Lower lobe of right lung (tissue), 2 donors: Measurements from ENCODE around the gene ACAD11. TPM values are rescaled to one million over a fixed set of nuclear protein-coding genes. Genes with fewer than 3 reads are reported as not detected.
"Not testable (repeated sequence)": the region's sequence is repeated elsewhere in the genome, so short reads cannot be mapped to it uniquely, and the experiment has no call there.

Experiments used
- ATAC-seq, 2 donors: fragments of 200-7000 bp; cut with Tn5 transposase; one replicate each; pipeline ENCODE4 v1.9.1; 2020 to 2022; ENCODE audit warnings: mild to moderate bottlenecking in 2 of 2, moderate library complexity in 2 of 2
- DNase-seq: peaks from one replicate; pipeline ENCODE4 v3.0.0-alpha.2; 2020
- H3K27ac ChIP-seq: fragments of 200-600 bp; one replicate; pipeline ENCODE4 v1.8.0; 2022
- H3K27me3 ChIP-seq: fragments of 200-600 bp; one replicate; pipeline ENCODE4 v1.8.0; 2022; ENCODE audit warnings: low read depth
- H3K36me3 ChIP-seq: fragments of 200-600 bp; one replicate; pipeline ENCODE4 v1.8.0; 2022; ENCODE audit warnings: mild to moderate bottlenecking
- H3K4me1 ChIP-seq: fragments of 200-600 bp; one replicate; pipeline ENCODE4 v1.8.0; 2022
- H3K4me3 ChIP-seq: fragments of 200-600 bp; one replicate; pipeline ENCODE4 v1.8.0; 2022; ENCODE audit warnings: mild to moderate bottlenecking
- H3K9me3 ChIP-seq: fragments of 200-600 bp; one replicate; pipeline ENCODE4 v1.8.0; 2022
- intact Hi-C: fragments of 100-400 bp; cut with DNase I; formaldehyde crosslinking; loops from one replicate; pipeline ENCODE4 v1.11.0; 2022
- total RNA-seq: library from RNA; stranded (reverse); fragmentation: NEBNext Ultra II Directional; extraction: Animal tissue kit (Norgen Biotek cat#: 25700); gene quantifications from one replicate; pipeline ENCODE4 v1.2.1, GENCODE V29; 2021
- TF ChIP-seq, protein P1 (sequence below): fragments of 200-600 bp; IDR thresholded peaks from one replicate; pipeline ENCODE4 v1.8.0; 2022; ENCODE audit warnings: antibody characterized with exemption, mild to moderate bottlenecking
- donor health status: DM: no; HTN: yes; CAD: no; lungs with severe emphysema.

ACAD11 gene
- total RNA-seq, 1 donor from 2014 or later, result 17.7 TPM

DNA sequence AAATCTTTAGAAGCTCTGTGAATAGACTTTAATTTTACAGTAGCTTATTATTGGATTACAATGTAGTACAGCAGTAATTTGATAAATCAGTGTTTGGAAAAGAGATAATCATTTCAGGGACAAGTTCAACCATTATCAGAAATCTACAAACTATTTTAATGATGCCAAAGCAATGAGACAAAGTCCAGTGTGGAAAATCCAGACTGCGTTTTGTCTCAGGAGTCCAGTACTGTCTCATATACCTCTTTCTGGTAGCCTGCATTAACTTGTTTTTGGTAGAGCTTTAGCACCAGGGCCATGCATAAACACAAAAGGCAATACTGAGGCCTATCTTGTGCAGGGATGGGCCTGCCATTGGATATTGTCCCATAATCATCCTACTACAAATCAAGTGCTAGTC is 42.8 kb downstream of the ACAD11 start:
- peaks cover 4% of the 10 kb centered on the region for H3K36me3 ChIP-seq
- H3K27ac ChIP-seq, result no peak overlapping the region
- TF ChIP-seq, protein P1, sequence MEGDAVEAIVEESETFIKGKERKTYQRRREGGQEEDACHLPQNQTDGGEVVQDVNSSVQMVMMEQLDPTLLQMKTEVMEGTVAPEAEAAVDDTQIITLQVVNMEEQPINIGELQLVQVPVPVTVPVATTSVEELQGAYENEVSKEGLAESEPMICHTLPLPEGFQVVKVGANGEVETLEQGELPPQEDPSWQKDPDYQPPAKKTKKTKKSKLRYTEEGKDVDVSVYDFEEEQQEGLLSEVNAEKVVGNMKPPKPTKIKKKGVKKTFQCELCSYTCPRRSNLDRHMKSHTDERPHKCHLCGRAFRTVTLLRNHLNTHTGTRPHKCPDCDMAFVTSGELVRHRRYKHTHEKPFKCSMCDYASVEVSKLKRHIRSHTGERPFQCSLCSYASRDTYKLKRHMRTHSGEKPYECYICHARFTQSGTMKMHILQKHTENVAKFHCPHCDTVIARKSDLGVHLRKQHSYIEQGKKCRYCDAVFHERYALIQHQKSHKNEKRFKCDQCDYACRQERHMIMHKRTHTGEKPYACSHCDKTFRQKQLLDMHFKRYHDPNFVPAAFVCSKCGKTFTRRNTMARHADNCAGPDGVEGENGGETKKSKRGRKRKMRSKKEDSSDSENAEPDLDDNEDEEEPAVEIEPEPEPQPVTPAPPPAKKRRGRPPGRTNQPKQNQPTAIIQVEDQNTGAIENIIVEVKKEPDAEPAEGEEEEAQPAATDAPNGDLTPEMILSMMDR, result no peak
- no peaks in the 10 kb centered on the region for H3K27me3 ChIP-seq
- no peak for DNase-seq
- intact Hi-C loops, result no loop called here
- ATAC-seq, result no peak
- no peaks in the 10 kb centered on the region for H3K4me1 ChIP-seq
- H3K9me3 ChIP-seq, result no peaks in the 10 kb centered on the region
- no peak overlapping the region for H3K4me3 ChIP-seq

DNA sequence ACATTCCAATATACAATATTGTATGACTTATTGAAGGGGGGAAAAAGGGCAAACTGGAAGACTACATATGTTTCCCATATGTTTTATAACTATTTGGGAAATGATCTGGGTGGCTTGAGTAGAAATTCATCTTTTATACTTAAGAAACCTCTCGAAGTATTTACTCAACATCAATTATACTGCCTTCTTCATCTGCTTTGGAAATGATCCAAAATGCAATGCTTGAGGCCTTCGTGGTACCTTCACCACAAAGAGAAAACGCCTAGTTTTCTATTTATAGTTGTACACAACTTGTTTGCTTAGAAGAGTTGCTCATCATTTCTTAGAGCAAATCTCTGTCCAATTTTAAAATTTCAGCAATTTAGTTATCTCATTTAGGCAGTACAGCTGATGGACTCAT is 43.7 kb downstream of the ACAD11 start:
- H3K4me3 ChIP-seq, result no peak overlapping the region
- H3K9me3 ChIP-seq, result no peaks in the 10 kb centered on the region
- H3K36me3 ChIP-seq, result peaks cover 4% of the 10 kb centered on the region
- ATAC-seq (no peak), DNase-seq (no peak)
- H3K4me1 ChIP-seq, result no peaks in the 10 kb centered on the region
- H3K27me3 ChIP-seq, result no peaks in the 10 kb centered on the region
- H3K27ac ChIP-seq, result no peak overlapping the region
- intact Hi-C loops, result no loop called here
- TF ChIP-seq, protein P1, result no peak

DNA sequence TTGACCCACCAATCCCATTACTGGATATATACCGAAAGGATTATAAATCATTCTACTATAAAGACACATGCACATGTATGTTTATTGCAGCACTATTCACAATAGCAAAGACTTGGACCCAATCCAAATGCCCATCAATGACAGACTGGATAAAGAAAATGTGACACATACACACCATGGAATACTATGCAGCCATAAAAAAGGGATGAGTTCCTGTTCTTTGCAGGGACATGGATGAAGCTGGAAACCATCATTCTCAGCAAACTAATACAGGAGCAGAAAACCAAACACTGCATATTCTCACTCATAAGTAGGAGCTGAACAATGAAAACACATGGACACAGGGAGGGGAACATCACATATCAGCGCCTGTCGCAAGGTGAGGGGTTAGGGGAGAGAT is 44.3 kb downstream of the ACAD11 start:
- H3K9me3 ChIP-seq, H3K4me3 ChIP-seq, H3K27ac ChIP-seq, DNase-seq, H3K4me1 ChIP-seq, H3K36me3 ChIP-seq, H3K27me3 ChIP-seq, intact Hi-C loops, ATAC-seq: not testable (repeated sequence)

DNA sequence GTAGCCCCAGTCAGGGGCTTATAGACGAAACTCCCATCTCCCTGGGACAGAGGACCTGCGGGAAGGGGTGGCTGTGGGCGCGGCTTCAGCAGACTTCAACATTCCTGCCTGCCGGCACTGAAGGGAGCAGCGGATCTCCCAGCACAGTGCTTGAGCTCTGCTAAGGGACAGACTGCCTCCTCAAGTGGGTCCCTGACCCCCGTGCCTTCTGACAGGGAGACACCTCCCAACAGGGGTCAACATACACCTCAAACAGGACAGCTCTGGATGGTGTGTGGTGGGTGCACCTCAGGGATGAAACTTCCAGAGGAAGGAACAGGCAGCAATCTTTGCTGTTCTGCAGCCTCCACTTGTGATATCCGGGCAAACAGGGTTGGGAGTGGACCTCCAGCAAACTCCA is 53.0 kb downstream of the ACAD11 start:
- DNase-seq (peak; percentile 46), ATAC-seq (peak in 1 of 2 donors; percentile 67)
- H3K9me3 ChIP-seq, H3K4me3 ChIP-seq, H3K27me3 ChIP-seq, H3K4me1 ChIP-seq, intact Hi-C loops: not testable (repeated sequence)
- Histone ChIP-seq H3K36me3 (peaks cover 30% of the 10 kb centered on the region), H3K27ac (peak overlapping the region; percentile 25)

DNA sequence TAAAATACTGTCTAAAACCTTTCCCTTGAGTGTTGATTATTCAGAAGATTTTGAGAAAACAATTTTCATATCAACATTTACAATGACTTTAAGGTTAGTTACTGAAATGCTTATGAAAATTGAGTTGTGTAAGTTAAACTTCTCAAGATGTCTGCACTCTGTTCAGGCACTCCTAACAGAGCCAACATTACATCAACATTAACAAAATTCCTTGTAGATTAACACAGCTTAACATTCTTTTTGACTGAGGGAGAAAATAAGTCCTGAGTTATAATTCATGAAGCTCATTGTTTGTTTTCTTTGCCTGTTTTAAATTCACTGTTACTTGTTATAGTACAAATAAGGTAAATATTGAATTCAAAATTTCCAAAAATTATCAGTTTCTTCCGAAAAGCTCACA is 53.5 kb downstream of the ACAD11 start:
- Histone ChIP-seq H3K4me1 (peaks cover 4% of the 10 kb centered on the region), H3K36me3 (peaks cover 30% of the 10 kb centered on the region), H3K9me3 (peaks cover 6% of the 10 kb centered on the region), H3K4me3 (no peak overlapping the region), H3K27ac (peak overlapping the region; percentile 65), H3K27me3 (no peaks in the 10 kb centered on the region)
- intact Hi-C loops, result no loop called here
- ATAC-seq (peak in 1 of 2 donors; percentile 94), DNase-seq (no peak)
- TF ChIP-seq, protein P1, result no peak

DNA sequence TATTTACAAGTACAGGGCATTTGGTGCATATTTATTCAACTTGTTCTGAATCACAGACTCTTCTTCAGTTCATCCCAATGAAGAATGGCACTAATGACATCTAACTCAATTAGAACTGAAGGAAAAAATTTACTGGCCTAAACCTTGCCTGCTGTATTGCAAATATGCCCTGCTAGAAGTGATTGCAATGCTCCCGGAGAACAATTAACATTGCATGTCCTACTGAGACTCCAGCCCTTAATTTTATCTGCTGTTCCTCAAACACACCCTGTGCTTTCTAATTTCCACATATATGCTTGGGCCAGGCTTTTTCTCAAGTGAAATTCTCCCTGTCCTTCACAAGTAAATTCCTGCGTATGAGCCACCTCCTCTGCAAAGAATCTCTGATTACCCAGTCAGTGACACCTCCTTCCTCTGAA is 54.2 kb downstream of the ACAD11 start:
- Histone ChIP-seq H3K4me1 (peaks cover 4% of the 10 kb centered on the region), H3K27ac (peak overlapping the region; percentile 65), H3K9me3 (peaks cover 6% of the 10 kb centered on the region), H3K4me3 (no peak overlapping the region), H3K36me3 (peaks cover 30% of the 10 kb centered on the region), H3K27me3 (no peaks in the 10 kb centered on the region)
- intact Hi-C loops, result no loop called here
- TF ChIP-seq, protein P1, result no peak
- ATAC-seq (peak; percentile 50 to 91), DNase-seq (no peak)

DNA sequence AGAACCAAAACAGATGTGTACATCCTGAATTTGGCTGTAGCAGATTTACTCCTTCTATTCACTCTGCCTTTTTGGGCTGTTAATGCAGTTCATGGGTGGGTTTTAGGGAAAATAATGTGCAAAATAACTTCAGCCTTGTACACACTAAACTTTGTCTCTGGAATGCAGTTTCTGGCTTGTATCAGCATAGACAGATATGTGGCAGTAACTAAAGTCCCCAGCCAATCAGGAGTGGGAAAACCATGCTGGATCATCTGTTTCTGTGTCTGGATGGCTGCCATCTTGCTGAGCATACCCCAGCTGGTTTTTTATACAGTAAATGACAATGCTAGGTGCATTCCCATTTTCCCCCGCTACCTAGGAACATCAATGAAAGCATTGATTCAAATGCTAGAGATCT is 59.0 kb downstream of the ACAD11 start:
- peaks cover 10% of the 10 kb centered on the region for H3K4me1 ChIP-seq
- DNase-seq, H3K27me3 ChIP-seq, H3K27ac ChIP-seq, H3K4me3 ChIP-seq, ATAC-seq, intact Hi-C loops, H3K9me3 ChIP-seq: not testable (repeated sequence)
- H3K36me3 ChIP-seq, result peaks cover 26% of the 10 kb centered on the region
